Duodenal mucosa (tissue), 2 donors: ENCODE results near the gene GMIP.

Source experiments
- H3K27ac ChIP-seq: one replicate; pipeline ENCODE4 v1.7.0; 2013; ENCODE audit warnings: low read depth, low read length
- H3K27me3 ChIP-seq, 2 donors: one replicate each; pipeline ENCODE4 v1.7.0; 2013; ENCODE audit warnings: low read length in 2 of 2, control low read depth in 1 of 2; ENCODE audit not compliant: insufficient read depth in 2 of 2, control insufficient read depth in 1 of 2
- H3K36me3 ChIP-seq, 2 donors: one replicate each; pipeline ENCODE4 v1.7.0; 2013; ENCODE audit warnings: low read length in 2 of 2, control low read depth in 1 of 2; ENCODE audit not compliant: insufficient read depth in 2 of 2, control insufficient read depth in 1 of 2
- H3K4me1 ChIP-seq, 2 donors: one replicate each; pipeline ENCODE4 v1.7.0; 2013; ENCODE audit warnings: low read length in 2 of 2, control low read depth in 1 of 2; ENCODE audit not compliant: insufficient read depth in 2 of 2, control insufficient read depth in 1 of 2
- H3K4me3 ChIP-seq, 2 donors: one replicate each; pipeline ENCODE4 v1.7.0; 2013; ENCODE audit warnings: low read length in 2 of 2, low read depth in 1 of 2
- H3K9ac ChIP-seq, 2 donors: one replicate each; pipeline ENCODE4 v1.7.0; 2013; ENCODE audit warnings: low read length in 2 of 2, low read depth in 1 of 2
- H3K9me3 ChIP-seq, 2 donors: one replicate each; pipeline ENCODE4 v1.7.0; 2013; ENCODE audit warnings: low read length in 2 of 2, control low read depth in 1 of 2; ENCODE audit not compliant: control insufficient read depth in 1 of 2

GMIP gene

GRCh38 chr19:19650331-19650730 is 6.9 kb upstream of the GMIP start:
- no peak overlapping the region for H3K9ac ChIP-seq
- no peak overlapping the region for H3K4me3 ChIP-seq
- no peaks in the 10 kb centered on the region for H3K4me1 ChIP-seq
- no peaks in the 10 kb centered on the region for H3K27me3 ChIP-seq
- H3K9me3 ChIP-seq: no peaks in the 10 kb centered on the region
- H3K36me3 ChIP-seq: peaks cover 40 to 84% of the 10 kb centered on the region in 2 donors
- H3K27ac ChIP-seq: no peak overlapping the region

DNA sequence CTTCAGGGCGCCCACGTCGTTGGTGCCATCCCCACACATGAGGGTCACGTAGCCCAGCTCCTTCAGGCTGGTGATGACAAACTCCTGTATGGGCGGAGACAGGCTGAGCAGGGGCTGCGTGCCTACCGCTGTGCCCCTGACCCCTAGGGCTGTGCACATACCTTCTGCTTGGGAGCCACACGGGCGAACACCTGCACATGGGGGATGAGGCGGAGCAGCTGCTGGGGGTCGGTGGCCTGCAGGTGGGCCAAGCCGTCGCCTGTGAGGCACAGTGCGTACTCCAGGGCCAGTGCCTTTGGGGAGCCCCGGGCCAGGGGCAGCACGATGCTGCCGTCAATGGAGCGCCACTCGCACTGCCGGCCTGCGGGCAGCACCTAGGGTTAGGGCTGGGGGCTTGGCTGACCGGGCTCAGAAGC is 6.1 kb upstream of the GMIP start:
- Histone ChIP-seq H3K27ac (no peak overlapping the region), H3K4me1 (no peaks in the 10 kb centered on the region), H3K9me3 (no peaks in the 10 kb centered on the region), H3K36me3 (peaks cover 39 to 83% of the 10 kb centered on the region in 2 donors), H3K27me3 (no peaks in the 10 kb centered on the region), H3K4me3 (no peak overlapping the region), H3K9ac (no peak overlapping the region)

DNA sequence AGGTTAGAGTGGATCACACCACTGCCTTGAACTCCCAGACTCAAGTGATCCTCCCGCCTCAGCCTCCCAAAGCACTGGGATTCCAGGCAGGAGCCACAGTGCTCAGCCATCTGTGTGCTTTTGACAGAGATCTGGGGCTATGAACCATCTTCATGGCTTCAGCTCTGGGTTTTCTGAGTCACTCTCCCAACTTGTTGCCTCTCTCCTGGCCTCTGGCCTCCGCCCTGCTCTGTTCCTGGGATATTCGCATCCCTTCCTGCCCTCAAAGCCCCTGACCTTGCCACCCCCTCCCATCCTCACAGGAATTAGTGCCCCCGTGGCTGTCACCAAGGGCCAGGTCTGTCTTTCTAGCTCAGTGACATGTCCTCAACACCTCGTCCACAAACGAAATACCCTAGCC is 5.7 kb upstream of the GMIP start:
- Histone ChIP-seq H3K27me3 (no peaks in the 10 kb centered on the region), H3K9me3 (no peaks in the 10 kb centered on the region), H3K36me3 (peaks cover 35 to 79% of the 10 kb centered on the region in 2 donors), H3K4me1 (no peaks in the 10 kb centered on the region), H3K9ac (no peak overlapping the region), H3K27ac (no peak overlapping the region), H3K4me3 (no peak overlapping the region)

GRCh38 chr19:19647037-19647835 is 3.8 kb upstream of the GMIP start:
- no peak overlapping the region for H3K4me3 ChIP-seq
- H3K4me1 ChIP-seq: peaks cover 6 to 8% of the 10 kb centered on the region in 2 donors
- no peaks in the 10 kb centered on the region for H3K9me3 ChIP-seq
- H3K9ac ChIP-seq: no peak overlapping the region
- H3K36me3 ChIP-seq: peaks cover 27 to 62% of the 10 kb centered on the region in 2 donors
- H3K27ac ChIP-seq: no peak overlapping the region
- H3K27me3 ChIP-seq: no peaks in the 10 kb centered on the region

GRCh38 chr19:19645233-19645870 is 1.9 kb upstream of the GMIP start:
- no peaks in the 10 kb centered on the region for H3K27me3 ChIP-seq
- H3K9ac ChIP-seq: no peak overlapping the region
- no peaks in the 10 kb centered on the region for H3K9me3 ChIP-seq
- no peak overlapping the region for H3K27ac ChIP-seq
- H3K36me3 ChIP-seq: peaks cover 14 to 45% of the 10 kb centered on the region in 2 donors
- no peak overlapping the region for H3K4me3 ChIP-seq
- peaks cover 6 to 15% of the 10 kb centered on the region in 2 donors for H3K4me1 ChIP-seq

- peak overlapping the region; percentile 84 to 87 for H3K9ac ChIP-seq
- H3K9me3 ChIP-seq: no peaks in the 10 kb centered on the region
- peak overlapping the region in 1 of 2 donors; percentile 96 for H3K4me3 ChIP-seq
- H3K27me3 ChIP-seq: no peaks in the 10 kb centered on the region
- no peak overlapping the region for H3K27ac ChIP-seq
- peaks cover 6 to 15% of the 10 kb centered on the region in 2 donors for H3K4me1 ChIP-seq
- H3K36me3 ChIP-seq: peaks cover 16 to 40% of the 10 kb centered on the region in 2 donors
Measured at GRCh38 chr19:19644054-19644388, 564 bp upstream of the GMIP start.

DNA sequence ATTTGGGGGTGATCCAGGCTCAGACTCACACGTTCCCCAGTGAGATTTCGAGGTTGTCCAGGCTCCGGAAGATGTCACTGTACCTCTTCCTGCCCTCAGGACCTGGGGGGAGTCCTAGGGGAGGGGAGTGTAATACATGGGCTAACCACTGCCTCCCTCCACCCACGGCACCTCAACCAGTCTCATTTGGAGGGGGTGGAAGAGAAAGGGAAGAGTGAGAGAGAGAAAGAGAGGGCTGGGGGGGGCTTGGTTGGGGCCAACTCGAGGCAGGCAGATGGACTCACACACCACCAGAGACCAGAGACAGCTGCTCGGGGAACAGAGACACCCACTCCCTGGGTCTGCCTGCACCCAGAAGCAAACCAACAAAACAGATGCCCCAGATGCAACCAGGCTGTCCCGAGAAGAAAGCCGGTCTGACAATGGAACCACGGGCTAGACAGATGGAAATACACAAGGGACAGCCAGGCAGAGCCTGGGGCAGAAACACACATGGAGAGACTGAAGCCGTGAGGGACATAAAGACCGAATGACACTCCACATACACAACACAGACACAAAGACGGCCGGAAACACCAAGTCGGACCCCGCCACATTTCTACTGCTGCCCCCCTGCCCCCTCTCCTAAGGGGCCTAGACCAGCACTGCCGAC is 825 bp downstream of the GMIP start:
- Histone ChIP-seq H3K9ac (peak overlapping the region; percentile 84 to 87), H3K4me3 (peak overlapping the region; percentile 86 to 96), H3K27ac (peak overlapping the region; percentile 20), H3K36me3 (peaks cover 16 to 44% of the 10 kb centered on the region in 2 donors), H3K4me1 (peaks cover 6 to 15% of the 10 kb centered on the region in 2 donors), H3K27me3 (no peaks in the 10 kb centered on the region), H3K9me3 (no peaks in the 10 kb centered on the region)

DNA sequence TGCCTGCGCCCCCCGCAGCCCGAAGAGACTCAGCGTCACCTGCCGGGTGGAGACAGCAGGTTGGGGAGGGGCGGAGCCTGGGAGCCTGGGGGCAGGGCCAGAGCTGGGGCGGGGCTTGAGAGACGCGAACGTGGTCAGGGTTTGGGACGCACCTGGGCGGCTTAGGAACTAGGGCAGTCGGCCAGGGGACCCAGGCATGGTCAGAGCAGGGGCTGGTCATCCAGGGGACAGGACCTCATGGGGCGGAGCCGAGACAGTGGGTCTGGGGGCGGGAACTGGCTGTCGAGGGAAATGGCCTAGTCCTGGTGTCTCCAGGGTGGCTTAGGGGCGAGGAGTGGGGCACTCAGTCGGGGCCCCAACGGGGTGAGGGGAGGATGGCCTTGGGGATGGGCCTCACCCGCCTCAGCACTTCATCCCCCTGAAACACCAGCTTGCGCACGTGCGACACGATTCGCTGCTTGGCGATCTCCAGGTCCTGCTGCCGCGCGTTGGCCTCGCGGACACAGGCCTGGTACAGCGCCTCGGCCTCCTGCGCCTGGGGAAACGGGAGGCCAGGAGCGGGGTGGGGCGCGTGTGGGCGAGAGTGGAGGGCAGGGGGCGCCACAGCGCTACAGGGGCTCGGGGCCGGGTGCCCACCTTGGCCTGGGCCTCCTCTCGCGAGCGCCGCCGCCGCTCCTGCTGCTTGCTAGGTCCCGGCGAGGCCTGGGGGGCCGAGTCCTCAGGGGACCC is 5.8 kb downstream of the GMIP start:
- no peaks in the 10 kb centered on the region for H3K27me3 ChIP-seq
- no peaks in the 10 kb centered on the region for H3K9me3 ChIP-seq
- no peak overlapping the region for H3K4me3 ChIP-seq
- H3K27ac ChIP-seq: no peak overlapping the region
- H3K4me1 ChIP-seq: peaks cover 3 to 12% of the 10 kb centered on the region in 2 donors
- H3K36me3 ChIP-seq: peaks cover 33 to 36% of the 10 kb centered on the region in 2 donors
- no peak overlapping the region for H3K9ac ChIP-seq

- H3K9me3 ChIP-seq: no peaks in the 10 kb centered on the region
- H3K27ac ChIP-seq: no peak overlapping the region
- peaks cover 33 to 36% of the 10 kb centered on the region in 2 donors for H3K36me3 ChIP-seq
- H3K9ac ChIP-seq: no peak overlapping the region
- H3K27me3 ChIP-seq: no peaks in the 10 kb centered on the region
- H3K4me1 ChIP-seq: peaks cover 0 to 6% of the 10 kb centered on the region in 2 donors
- no peak overlapping the region for H3K4me3 ChIP-seq
Measured at GRCh38 chr19:19637186-19637522, 6.3 kb downstream of the GMIP start.
